GM11168 (cell line): Measurements from ENCODE around the gene PTPRD.
"Not testable (repeated sequence)": the region's sequence is repeated elsewhere in the genome, so short reads cannot be mapped to it uniquely, and the experiment has no call there.

ENCODE experiments used
- in situ Hi-C: fragments of 300-500 bp; cut with MboI; formaldehyde crosslinking; loops from one replicate; pipeline ENCODE4 v1.12.0; 2022; ENCODE audit warnings: low sequenced_read_pairs; ENCODE audit not compliant: unreplicated experiment

Gene PTPRD

DNA sequence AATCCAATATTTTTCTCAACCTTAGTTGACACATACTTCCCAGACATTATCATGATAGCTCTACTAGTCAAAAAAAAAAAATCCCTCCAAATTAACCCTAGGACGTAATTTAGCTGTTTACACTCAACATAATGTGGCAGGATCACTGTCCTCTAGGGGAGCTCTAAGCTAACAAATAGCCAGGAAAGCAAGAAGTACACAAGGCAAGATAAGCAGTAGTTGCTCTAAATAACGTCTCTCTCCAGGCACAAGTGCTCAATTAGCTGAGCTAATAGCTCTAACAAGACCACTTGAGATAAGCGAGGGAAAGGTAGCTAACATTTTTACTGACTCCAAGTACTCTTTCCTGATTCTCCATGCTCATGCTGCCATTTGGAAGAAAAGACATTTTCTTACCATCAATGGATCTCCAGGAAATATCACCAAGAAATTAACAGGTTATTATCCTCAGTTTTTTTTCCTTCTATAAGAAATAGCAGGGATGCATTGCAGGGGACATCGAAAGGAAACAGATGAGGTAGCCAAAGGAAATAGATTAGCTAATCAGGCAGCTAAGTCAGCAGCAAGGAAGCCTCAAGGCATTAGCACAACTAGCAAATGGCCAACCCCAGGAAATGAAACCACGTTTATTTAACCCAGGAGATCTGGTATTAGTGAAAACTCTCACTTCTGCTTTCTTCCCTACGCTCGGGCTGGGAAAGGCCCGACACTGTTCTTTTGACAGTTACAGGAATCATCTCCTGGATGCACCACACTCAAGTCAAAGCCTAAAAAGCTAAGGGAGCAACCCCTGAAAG lies 614.1 kb downstream of the PTPRD start:
- in situ Hi-C loops: no loop called here

DNA sequence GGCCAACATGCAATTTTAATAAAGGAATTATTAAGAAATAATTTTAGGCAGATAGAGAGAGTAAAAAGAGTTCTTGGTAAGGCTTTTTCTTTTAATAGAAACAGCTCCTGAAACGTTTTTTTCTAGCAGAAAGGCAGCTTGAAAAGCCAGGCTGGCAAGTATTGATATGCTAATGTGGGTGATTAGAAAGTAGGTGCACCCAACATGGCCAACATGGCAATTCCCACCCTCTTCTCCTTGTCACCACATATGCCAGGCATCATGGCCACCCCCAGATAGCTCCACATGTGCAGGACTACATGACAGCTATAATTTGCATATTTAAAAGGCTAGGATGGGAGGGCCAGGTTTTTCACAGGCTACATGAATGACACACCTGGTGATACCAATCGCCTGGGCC lies 615.2 kb downstream of the PTPRD start:
- in situ Hi-C loops: no loop called here

DNA sequence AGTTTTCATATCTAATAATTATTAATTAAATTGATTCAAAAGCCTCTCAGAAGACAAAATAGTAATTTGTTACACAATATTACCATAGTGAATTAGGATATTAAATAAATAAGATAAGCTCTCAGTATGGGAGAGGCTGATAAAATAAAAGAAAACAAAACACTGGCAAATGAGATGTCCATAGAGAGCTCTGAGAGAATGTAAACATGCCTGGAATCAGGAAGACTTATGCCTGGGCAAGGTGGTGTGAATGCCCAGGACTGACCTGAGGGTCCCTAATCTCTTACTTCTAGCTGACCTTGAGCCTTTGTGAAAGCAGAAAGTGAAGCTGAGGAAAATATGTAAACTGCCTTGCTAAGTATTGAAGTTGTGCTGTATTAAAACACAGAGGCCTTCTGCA lies 616.5 kb downstream of the PTPRD start:
- in situ Hi-C loops: no loop called here

DNA sequence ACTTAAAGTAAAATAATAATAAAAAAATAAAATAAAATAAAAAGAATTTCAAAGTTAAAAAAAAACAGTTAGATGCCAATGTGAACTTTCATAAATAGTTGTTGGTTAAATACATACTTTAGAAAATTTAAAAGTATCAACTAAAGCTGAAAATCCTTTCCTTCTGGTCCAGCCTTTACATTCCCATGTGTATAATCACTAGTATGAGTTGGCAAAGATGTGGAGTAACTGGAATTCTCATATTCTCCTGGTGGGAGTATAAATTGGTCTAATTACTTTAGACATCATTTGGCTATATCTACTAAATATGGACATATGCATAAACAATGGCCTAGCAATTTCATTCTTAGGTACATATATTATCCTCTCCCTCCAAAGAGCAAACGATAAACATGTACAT lies 619.9 kb downstream of the PTPRD start:
- in situ Hi-C loops: no loop called here

DNA sequence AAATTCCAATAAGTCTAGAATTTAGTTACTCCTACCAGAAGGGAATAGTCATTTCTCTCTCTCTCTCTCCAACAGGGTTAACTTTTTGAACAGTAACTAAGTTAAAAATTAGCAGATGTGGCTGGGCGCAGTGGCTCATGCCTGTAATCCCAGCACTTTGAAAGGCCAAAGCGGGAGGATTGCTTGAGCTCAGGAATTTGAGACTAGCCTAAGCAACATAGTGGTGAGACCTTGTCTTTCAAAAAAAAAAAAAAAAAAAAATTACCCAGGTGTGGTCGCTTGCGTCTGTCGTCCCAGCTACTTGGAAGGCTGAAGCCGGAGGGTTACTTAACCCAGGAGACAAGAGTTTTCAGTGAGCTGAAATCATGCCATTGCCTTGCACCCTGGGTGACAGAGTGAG lies 639.7 kb downstream of the PTPRD start:
- in situ Hi-C loops: no loop called here

DNA sequence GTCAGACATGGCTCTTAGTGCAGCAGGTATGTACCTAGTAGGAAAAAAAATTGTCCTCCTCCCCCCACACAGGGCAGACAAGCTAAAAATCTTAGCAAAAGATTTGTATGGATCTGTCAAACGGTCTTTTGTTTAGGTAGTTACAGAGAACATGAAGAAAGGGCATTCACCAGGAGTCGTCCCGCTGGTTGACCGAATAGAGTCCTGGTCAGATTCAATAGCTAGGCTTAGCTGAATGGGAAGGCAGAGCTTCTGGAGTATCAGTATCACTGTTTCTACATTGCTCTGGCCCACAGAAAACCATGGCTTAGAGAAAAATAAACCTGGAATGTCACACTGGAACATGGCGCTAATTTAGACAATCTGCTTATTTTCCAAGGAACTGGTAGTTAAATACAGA lies 642.3 kb downstream of the PTPRD start:
- in situ Hi-C loops: no loop called here

DNA sequence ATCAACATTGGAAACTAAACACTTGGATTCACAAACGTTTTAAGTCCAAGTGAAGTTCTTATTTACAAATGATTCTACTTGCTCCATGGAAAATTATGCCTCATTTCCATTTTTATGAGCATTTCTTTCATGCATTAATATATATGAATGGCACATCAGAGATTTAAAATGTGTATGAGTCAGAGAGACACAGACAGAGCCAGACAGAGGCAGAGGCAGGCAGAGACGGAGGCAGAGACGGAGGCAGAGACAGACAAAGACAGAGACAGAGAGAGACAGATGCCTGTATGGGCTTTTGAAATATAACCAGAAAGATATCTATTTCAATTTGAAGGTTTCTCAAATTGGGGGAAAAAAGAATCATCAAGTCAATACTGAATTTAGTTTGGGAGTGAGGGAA lies 649.0 kb downstream of the PTPRD start:
- in situ Hi-C loops: no loop called here

DNA sequence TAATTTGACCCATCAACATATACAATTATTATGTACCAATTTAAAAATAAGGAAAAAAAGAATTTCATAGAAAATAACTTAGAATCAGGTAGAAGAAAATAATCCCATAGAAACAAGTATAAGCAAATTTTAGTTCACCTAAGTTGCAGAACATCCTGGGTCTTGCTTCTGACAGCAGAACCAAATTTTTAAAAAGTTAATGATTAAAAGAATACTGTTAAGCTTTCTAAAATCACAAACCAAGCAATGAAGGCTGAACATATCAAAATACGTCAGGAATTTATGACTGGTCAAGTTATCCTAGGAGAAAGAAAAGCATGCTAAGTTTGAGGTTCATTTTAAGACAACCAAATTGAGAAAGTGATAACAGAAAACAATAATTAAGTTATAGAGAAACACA lies 650.9 kb downstream of the PTPRD start:
- in situ Hi-C loops: no loop called here

DNA sequence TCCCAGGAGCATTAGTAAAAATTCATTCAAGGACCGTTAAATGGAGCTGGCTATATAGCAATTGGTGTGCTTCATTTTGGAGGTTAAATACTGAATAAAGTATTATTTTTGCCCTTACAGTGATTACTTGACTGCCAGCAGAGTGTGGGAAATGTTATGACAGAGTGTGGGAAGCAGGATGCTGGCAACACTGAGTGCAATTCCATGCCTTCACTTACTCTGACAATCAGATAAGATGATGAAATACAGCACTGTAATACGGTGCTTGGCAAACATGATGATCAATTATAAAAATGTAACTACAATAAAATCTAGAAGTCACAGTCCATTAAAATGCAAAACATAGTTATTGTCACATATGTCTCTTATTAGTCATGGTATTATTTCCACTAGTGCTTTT lies 651.3 kb downstream of the PTPRD start:
- in situ Hi-C loops: no loop called here

DNA sequence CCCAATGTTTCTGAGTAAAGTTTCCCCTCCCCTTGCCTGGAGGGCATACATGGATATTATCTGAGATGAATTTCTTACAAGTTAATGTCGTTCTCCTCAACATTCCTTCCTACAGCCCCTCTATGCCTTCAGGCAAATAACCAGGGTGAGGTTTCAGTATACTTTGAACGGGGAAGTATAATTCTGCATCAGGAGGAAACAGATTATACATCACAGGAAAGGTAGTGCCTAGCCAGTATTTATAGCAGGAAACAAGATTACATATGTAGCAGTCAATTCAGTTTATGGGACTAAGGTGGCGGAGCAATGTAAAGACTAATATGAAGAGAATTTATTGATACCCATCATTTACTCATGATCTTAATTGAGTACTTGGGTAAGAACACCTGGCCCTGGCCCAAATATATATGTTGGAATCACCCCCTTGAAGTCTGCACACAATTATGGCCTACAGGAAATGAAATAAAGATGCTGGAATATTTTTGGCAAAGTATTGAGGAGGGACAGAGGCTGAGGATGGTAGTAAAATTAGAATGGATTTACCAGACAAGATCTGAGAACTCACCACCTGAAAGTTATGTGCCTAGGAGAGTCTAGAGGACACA lies 661.1 kb downstream of the PTPRD start:
- in situ Hi-C loops: no loop called here

DNA sequence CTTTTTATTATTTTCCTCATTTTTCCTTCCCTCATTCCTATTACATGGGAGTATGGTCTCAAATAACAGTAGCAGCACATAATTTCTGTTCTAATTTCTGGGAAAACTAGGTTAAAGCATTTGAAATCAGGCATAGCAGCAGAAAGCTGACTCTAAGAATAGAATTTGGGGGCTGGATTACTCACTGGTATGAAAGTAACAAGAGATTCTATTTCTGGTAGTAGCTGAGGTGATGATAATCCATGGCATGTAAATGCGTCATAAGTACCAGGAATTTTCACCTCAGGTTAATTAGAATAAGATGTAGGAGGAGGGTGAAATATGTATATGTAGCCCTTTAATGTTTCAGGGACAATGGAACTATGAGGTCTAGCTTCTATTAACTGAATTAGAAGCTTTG lies 662.0 kb downstream of the PTPRD start:
- in situ Hi-C loops: no loop called here

DNA sequence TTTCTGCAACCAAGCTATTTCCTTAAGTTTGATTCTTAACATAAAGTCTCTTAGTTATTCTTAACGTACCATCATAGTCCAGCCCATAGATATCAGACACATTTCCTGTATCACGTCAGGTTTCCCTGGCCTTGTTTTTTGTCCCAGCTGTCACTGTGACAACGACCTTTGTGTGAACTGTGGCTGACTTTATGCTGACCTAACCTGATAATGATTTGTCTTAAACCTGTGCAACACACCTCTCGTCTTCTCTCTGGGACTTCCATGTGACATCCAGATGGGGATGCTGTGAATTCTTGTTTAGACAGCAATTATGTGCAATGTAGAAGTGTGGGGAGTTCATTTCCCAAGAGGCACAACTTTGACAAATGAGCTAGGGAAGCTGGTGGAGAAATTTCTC lies 662.8 kb downstream of the PTPRD start:
- in situ Hi-C loops: no loop called here

DNA sequence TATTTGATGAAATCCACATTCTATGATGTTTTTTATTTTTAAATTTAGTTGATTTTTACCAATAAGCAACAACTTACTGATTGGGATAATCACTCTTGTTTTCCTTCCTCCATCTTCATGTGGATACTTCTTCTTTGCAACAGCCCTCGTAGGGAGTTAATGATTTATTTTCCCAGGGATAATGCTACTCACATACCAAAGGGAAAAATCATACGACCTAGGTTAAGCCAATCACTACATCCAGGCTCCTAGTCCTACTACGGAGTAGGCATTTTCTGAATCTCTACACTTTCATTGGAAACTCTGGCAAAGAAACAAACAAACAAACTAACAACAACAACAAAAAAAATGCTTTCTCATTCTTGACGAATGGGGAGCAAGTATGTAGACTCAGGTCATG lies 663.4 kb downstream of the PTPRD start:
- in situ Hi-C loops: no loop called here

DNA sequence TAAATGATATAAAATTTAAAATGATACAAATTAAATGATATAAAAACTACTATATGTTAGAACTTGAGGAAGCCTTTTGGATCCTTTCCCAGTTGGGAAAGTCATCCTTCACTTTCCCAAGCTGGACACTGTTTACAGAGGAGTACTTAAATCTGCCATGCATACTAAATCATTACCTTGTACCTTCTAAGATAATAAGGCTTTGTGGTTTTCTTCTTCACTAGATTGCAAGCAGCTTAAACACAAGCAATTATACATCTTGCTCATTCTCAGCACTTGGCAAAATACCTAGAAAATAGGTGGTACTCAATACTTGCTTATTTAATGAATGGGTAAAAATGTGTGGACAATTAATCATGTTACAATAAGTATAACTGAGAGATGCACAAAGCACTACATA lies 666.8 kb downstream of the PTPRD start:
- in situ Hi-C loops: no loop called here

DNA sequence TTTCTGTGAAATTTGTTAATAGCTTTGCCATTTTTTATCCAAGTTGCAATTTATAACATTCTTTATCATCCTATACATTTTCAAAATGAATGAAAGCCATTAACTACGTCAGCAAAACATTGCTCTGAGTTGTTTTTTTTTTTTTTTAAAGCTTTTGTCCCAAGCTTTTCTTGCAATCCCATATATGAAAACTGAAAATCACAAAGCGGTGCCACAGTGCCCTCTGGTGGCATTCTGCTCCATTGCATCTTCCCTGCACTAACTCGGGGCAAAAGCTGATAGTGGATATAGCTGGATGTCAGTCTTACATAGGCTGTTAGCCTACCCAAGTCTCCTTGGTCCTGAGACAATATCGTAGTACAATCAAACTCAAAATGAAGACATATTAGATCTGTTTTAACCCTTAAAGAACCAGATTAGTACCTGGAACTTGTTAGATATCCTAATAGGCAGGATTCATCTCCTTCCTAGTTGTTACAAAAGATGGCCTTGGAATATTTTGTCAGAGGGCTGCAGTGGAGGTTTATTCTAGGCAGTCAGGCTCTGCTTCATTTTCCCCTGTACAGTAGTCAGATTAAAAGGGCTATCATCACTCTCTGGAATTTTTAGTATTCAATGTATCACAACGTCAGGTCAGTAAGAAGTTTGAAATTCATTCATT lies 669.9 kb downstream of the PTPRD start:
- in situ Hi-C loops: no loop called here

DNA sequence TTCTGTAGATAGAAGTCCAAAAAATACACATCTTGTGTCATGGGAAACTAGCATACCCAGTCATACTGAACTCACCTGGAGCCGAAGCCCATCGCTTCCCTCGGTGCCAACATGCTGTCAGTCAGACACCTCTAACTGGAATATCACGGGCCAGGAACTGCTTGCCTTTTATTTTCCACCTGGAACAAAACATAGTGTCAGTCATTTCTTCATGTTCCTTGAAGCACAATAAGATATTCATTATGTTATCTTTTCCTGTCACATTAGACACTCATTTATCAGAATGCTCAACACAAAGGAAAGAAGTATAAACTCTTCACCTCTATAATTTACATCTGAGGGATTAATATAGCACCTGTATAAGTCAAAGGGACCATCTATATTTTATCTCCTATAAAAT lies 674.4 kb downstream of the PTPRD start:
- in situ Hi-C loops: no loop called here

DNA sequence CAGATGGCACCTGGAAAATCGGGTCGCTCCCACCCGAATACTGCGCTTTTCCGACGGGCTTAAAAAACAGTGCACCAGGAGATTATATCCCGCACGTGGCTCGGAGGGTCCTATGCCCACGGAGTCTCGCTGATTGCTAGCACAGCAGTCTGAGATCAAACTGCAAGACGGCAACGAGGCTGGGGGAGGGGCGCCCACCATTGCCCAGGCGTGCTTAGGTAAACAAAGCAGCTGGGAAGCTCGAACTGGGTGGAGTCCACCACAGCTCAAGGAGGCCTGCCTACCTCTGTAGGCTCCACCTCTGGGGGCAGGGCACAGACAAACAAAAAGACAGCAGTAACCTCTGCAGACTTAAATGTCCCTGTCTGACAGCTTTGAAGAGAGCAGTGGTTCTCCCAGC lies 681.3 kb downstream of the PTPRD start:
- in situ Hi-C loops: not testable (repeated sequence)

DNA sequence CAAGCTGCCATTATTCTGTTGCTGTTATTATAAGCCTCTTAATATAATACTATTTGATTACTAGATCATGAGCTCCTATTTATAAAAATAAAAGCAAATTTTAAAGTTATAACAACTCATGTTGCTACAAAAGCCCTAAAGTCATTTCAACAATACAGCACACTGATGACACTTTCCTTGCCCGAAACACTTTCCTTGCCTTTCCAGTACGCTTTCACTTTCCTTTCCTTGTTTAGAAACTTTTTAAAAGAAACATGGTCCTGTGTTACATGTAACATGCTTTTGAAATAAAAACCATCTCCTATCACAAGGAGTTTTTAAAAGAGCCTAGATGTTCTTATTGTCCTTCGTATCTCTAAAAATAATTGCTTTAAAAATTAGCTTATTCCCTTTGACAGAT lies 688.4 kb downstream of the PTPRD start:
- in situ Hi-C loops: no loop called here

DNA sequence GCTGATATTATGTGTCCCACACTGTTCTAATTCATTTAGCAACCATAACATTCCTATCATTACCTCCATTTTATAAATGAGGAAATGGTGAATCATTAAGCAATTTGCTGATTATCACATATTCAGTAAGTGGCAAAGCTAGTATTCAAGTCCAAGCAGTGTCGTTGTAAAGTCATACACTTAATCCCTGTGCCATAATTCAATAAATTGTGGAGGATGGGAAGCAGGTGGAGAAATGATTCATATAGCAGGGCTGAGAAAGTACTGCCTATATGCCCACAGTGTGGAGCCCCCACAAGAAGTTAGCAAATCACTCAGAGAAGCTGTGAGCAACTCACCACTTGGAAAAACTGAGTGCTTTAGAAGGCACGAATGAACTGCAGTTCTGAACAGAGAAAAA lies 691.0 kb downstream of the PTPRD start:
- in situ Hi-C loops: no loop called here

DNA sequence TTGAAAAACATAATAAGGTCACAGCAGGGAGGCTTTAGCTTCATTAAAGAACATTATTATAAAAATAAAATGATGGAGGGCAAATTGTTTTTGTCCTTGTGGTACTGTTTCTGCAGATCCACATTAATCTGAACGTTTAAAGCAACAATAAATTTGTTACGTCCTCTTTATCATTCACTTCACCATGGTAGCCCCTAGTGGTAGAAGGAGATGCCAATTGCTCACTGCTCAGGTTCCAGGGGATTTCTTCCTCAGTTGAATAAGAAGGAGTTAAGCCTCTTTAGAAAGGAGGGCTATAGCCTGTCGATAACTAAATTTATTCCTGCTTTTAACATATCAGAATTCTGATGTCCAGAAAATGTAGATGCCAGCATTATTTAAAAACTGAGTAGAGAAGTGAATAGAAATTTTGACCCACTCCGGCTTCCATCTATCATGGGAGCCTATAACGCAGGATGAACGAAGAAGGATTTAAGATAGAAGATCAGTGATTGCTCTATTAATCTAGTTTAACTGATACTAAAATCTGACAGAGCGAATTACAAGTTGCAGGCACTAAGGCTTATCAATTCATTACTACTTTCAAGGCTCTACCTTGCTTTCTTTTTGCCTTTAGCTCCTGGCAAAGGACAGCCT lies 692.3 kb downstream of the PTPRD start:
- in situ Hi-C loops: no loop called here

DNA sequence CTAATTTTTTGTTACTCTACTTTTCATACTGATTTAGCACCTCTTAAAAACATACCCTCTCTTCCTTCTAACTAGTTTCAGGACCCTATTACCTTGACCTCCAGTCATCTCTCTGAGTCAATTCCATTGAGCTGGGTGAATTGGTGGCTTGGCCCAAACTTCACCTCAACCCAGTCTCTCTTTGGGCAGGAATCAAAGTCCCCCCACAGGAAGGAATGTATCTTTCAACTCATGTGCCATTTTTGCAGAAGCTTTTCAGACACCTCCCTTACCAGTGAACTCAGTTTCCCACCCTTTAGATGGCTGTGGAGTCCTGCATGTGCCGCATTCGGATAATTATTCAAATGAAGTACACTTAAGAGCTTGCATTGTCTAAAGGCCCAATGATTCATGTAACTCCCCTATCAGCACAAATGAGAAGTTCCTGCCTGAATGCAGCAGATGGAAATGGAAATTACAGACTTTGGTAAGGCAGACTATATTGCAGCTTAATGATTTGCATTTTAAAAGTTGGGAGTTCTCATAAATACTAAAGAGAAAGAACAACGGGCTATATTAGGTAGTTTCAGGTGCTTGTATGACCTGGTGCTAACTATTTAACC lies 693.5 kb downstream of the PTPRD start:
- in situ Hi-C loops: no loop called here
